Prostate gland (tissue), 2 donors: ENCODE results near the gene C20orf96. TPM values are rescaled to one million over a fixed set of nuclear protein-coding genes. Genes with fewer than 3 reads are reported as not detected.

Source experiments
- DNase-seq: peaks from one replicate; pipeline ENCODE4 v3.0.0-alpha.2; 2019; ENCODE audit warnings: low spot score
- H3K27ac ChIP-seq, 2 donors: fragments of 200-600 bp; sonication (generic); 2 replicates each; pipeline ENCODE4 v1.5.1; 2017 to 2019
- H3K27me3 ChIP-seq: fragments of 200-600 bp; sonication (generic); replicated peaks from 2 replicates; pipeline ENCODE4 v1.5.1; 2019; ENCODE audit not compliant: insufficient read depth
- H3K36me3 ChIP-seq, 2 donors: fragments of 200-600 bp; sonication (generic); 1 replicate in 1 of 2; 2 replicates in 1 of 2; pipeline versions ENCODE4 v1.5.1 to v1.8.1; 2017 to 2019
- H3K4me1 ChIP-seq: fragments of 200-600 bp; sonication (generic); replicated peaks from 2 replicates; pipeline ENCODE4 v1.5.1; 2019
- H3K4me3 ChIP-seq, 2 donors: fragments of 200-600 bp; sonication (generic); 2 replicates each; pipeline ENCODE4 v1.5.1; 2017 to 2019
- H3K9me3 ChIP-seq: fragments of 200-600 bp; sonication (generic); 2 replicates; pipeline ENCODE4 v1.5.1; 2017
- CTCF ChIP-seq, 4 experiments: fragments of 200-600 bp in 2 of 4; fragments of 450-650 bp in 2 of 4; sonication (generic) in 2 of 4; IDR thresholded peaks; 1 replicate in 3 of 4; 2 replicates in 1 of 4; pipeline ENCODE4 v1.5.1; 2016 to 2019; ENCODE audit warnings: antibody characterized with exemption in 4 of 4, mild to moderate bottlenecking in 2 of 4, moderate library complexity in 2 of 4
- POLR2A ChIP-seq: fragments of 450-650 bp; IDR thresholded peaks from one replicate; pipeline ENCODE4 v1.6.1; 2016; ENCODE audit warnings: antibody characterized with exemption, mild to moderate bottlenecking
- POLR2AphosphoS5 ChIP-seq: sonication (generic); formaldehyde crosslinking; IDR thresholded peaks from one replicate; pipeline ENCODE4 v1.6.1; 2017; ENCODE audit warnings: antibody characterized with exemption
- WGBS: methylation state at CpG from one replicate; pipeline ENCODE4 v1.1.5; 2018; 5-methylcytosine and 5-hydroxymethylcytosine counted together
- intact Hi-C: fragments of 100-400 bp; cut with DNase I; formaldehyde crosslinking; loops from one replicate; pipeline ENCODE4 v1.14.2; 2022
- total RNA-seq, 2 donors: library from RNA; depleted of rRNA; stranded (reverse); fragments of >200 nt; gene quantifications; one replicate each; pipeline ENCODE4 v1.1.0, GENCODE V29; 2016

The C20orf96 gene
- total RNA-seq, 2 donors from 2014 or later, result 4.7 to 16.1 TPM

- DNase-seq, result no peak
- H3K36me3 ChIP-seq, result no peaks in the 10 kb centered on the region
- H3K27me3 ChIP-seq, result no peaks in the 10 kb centered on the region
- intact Hi-C loops, result no loop called here
- no peak for TF ChIP-seq POLR2AphosphoS5
- no peak for TF ChIP-seq CTCF (IDR thresholded peaks at IDR 0.05)
- no peak for TF ChIP-seq POLR2A
- H3K4me3 ChIP-seq, result no peak overlapping the region
- no peak overlapping the region for H3K27ac ChIP-seq
- no peaks in the 10 kb centered on the region for H3K9me3 ChIP-seq
- H3K4me1 ChIP-seq, result no peaks in the 10 kb centered on the region
Measured at GRCh38 chr20:313948-314347, 23.4 kb upstream of the C20orf96 start.

DNA sequence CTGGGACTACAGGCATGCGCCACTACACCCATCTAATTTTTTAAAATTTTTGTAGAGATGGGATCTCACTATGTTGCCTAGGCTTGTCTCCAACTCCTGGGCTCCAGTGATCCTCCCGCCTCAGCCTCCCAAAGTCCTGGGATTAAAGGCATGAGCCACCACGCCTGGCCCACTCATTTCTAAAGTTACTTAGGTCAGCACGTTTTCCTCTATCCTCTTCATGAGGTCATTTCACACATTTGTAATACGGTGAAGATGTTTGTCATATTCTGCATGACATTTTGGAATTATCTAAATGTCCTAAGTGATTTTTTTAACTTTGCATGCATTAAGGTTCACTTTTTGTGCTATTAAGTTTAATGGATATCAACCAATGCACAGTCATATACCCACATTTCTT is 22.9 kb upstream of the C20orf96 start:
- no peaks in the 10 kb centered on the region for H3K36me3 ChIP-seq
- DNase-seq, result no peak
- intact Hi-C loops, result no loop called here
- 93% methylated on average over 5 of the region's 5 CpGs for WGBS
- H3K27me3 ChIP-seq, result no peaks in the 10 kb centered on the region
- no peaks in the 10 kb centered on the region for H3K9me3 ChIP-seq
- no peak overlapping the region for H3K4me3 ChIP-seq
- H3K27ac ChIP-seq, result no peak overlapping the region
- no peaks in the 10 kb centered on the region for H3K4me1 ChIP-seq
- TF ChIP-seq POLR2AphosphoS5 (no peak), CTCF (IDR thresholded peaks at IDR 0.05) (no peak), POLR2A (no peak)

DNA sequence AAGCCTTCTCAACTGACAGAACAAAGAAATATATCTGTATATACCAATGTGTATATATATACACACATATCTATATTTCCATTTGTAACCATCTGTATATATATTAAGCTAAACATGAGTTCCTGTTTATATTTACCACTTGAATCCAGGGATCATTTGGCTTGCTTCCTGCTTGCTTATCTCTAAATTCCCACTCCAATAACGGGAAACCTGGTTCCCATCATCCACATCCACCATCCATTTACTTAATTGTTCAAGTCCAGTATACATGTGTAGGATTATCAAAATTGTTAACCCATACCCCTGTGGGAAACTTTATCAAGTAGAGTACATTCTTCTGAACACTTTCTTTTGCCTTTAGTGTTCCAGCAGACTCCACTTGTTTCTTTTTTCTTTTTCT is 22.3 kb upstream of the C20orf96 start:
- TF ChIP-seq POLR2A, result no peak
- TF ChIP-seq POLR2AphosphoS5, result no peak
- TF ChIP-seq CTCF (IDR thresholded peaks at IDR 0.05), result no peak
- WGBS, result 79% methylated on average over 1 of the region's 1 CpG
- H3K27me3 ChIP-seq, result no peaks in the 10 kb centered on the region
- H3K4me1 ChIP-seq, result no peaks in the 10 kb centered on the region
- H3K9me3 ChIP-seq, result no peaks in the 10 kb centered on the region
- no peak overlapping the region for H3K4me3 ChIP-seq
- H3K27ac ChIP-seq, result no peak overlapping the region
- intact Hi-C loops, result no loop called here
- no peaks in the 10 kb centered on the region for H3K36me3 ChIP-seq
- no peak for DNase-seq

DNA sequence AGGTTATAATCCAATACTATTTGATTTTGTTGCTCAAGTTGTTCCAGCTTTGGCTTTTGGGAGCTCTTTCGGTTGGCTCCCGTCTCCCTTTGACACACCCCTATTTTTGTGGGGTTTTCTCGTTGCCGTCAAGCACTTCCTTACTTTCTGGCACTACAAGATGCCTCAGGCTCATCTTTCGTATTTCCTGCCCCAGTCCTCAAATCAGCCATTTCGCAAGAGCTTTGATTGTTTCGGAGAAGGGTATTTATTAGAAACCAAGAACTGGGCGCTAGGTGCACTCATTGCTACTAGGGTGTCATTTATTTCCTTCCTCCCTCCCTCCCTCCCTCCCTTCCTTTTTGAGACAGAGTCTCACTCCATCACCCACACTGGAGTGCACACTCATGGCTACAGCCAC is 21.5 kb upstream of the C20orf96 start:
- H3K36me3 ChIP-seq, result no peaks in the 10 kb centered on the region
- intact Hi-C loops, result no loop called here
- no peak for DNase-seq
- H3K4me3 ChIP-seq, result no peak overlapping the region
- H3K27ac ChIP-seq, result no peak overlapping the region
- H3K4me1 ChIP-seq, result no peaks in the 10 kb centered on the region
- H3K27me3 ChIP-seq, result no peaks in the 10 kb centered on the region
- TF ChIP-seq CTCF (IDR thresholded peaks at IDR 0.05) (no peak), POLR2A (no peak), POLR2AphosphoS5 (no peak)
- no peaks in the 10 kb centered on the region for H3K9me3 ChIP-seq
- 82% methylated on average over 8 of the region's 8 CpGs for WGBS

DNA sequence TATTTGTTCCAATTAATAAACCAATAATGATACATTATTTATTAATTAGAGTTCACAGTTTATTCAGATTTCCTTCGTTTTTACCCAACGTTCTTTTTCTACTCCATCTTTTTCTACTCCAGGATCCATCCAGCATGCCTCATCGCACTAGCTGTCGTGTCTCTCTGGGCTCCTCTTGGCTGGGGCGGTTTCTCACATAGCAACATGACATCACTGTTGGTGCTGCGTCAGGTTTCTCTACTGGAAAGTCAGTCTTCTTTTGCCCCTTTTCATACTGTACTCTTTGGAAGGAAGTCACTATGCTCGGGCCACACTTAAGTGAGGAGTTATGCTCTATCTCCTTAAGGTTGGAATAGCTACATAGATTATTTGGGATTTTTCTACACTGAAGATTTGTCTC is 21.1 kb upstream of the C20orf96 start:
- TF ChIP-seq POLR2AphosphoS5 (no peak), CTCF (IDR thresholded peaks at IDR 0.05) (no peak), POLR2A (no peak)
- Histone ChIP-seq H3K27me3 (no peaks in the 10 kb centered on the region), H3K4me1 (no peaks in the 10 kb centered on the region), H3K36me3 (no peaks in the 10 kb centered on the region), H3K9me3 (no peaks in the 10 kb centered on the region), H3K27ac (no peak overlapping the region), H3K4me3 (no peak overlapping the region)
- intact Hi-C loops, result no loop called here
- no peak for DNase-seq
- 90% methylated on average over 7 of the region's 7 CpGs for WGBS
